ENCODE measurements around the gene GALNT15.

The GALNT15 gene

GRCh38 chr3:16188071-16188470, 13.6 kb downstream of the GALNT15 start:
- no peak for DNase-seq

- no peak for DNase-seq
These were observed 14.7 kb downstream of the GALNT15 start for GRCh38 chr3:16189201-16189600.

- DNase-seq, result no peak
These were observed 16.2 kb downstream of the GALNT15 start for GRCh38 chr3:16190704-16191103.

- DNase-seq, result no peak
These were observed 17.1 kb downstream of the GALNT15 start for GRCh38 chr3:16191591-16191990.

- no peak for DNase-seq
These were observed 17.8 kb downstream of the GALNT15 start for GRCh38 chr3:16192176-16192811.

GRCh38 chr3:16198427-16198826, 23.9 kb downstream of the GALNT15 start:
- DNase-seq, result no peak

GRCh38 chr3:16199769-16200168, 25.3 kb downstream of the GALNT15 start:
- no peak for DNase-seq

- no peak for DNase-seq
These were observed 25.9 kb downstream of the GALNT15 start for GRCh38 chr3:16200411-16200810.

- DNase-seq, result no peak
These were observed 28.6 kb downstream of the GALNT15 start for GRCh38 chr3:16203031-16203430.

- no peak for DNase-seq
These were observed 29.5 kb downstream of the GALNT15 start for GRCh38 chr3:16203671-16204629.

- DNase-seq, result no peak
These were observed 30.3 kb downstream of the GALNT15 start for GRCh38 chr3:16204751-16205150.

- DNase-seq, result no peak
These were observed 30.8 kb downstream of the GALNT15 start for GRCh38 chr3:16205156-16205870.

- no peak for DNase-seq
These were observed 32.6 kb downstream of the GALNT15 start for GRCh38 chr3:16207031-16207430.

GRCh38 chr3:16211176-16211904, 36.9 kb downstream of the GALNT15 start:
- no peak for DNase-seq

- DNase-seq, result no peak
These were observed 39.9 kb downstream of the GALNT15 start for GRCh38 chr3:16214366-16214765.

GRCh38 chr3:16216373-16216935, 42.0 kb downstream of the GALNT15 start:
- no peak for DNase-seq

- no peak for DNase-seq
These were observed 45.3 kb downstream of the GALNT15 start for GRCh38 chr3:16219777-16220176.

GRCh38 chr3:16221990-16222389, 47.5 kb downstream of the GALNT15 start:
- DNase-seq, result no peak

GRCh38 chr3:16222547-16222946, 48.1 kb downstream of the GALNT15 start:
- DNase-seq, result no peak

- DNase-seq, result no peak
These were observed 49.8 kb downstream of the GALNT15 start for GRCh38 chr3:16224325-16224724.

GRCh38 chr3:16227566-16227965, 53.1 kb downstream of the GALNT15 start:
- DNase-seq, result no peak

GRCh38 chr3:16229681-16230080, 55.2 kb downstream of the GALNT15 start:
- DNase-seq, result no peak

GRCh38 chr3:16231983-16232382, 57.5 kb downstream of the GALNT15 start:
- DNase-seq, result no peak
